Activated CD8-positive, alpha-beta T cell treated with anti-CD3 and anti-CD28 coated beads for 36 hours (primary cell): ENCODE results near the gene SMAD5. TPM values are rescaled to one million over a fixed set of nuclear protein-coding genes. Genes with fewer than 3 reads are reported as not detected.

Experiments used
- ATAC-seq: fragments of 200-7000 bp; cut with Tn5 transposase; one replicate; pipeline ENCODE4 v1.10.0; 2021; ENCODE audit warnings: mild to moderate bottlenecking, moderate library complexity
- CTCF ChIA-PET: fragments of 350-600 bp; sonication (Branson Sonifier 250); formaldehyde crosslinking; loops from one replicate; lab custom pipeline; 2021; ENCODE audit warnings: antibody characterized with exemption; lab: Charles Lee
- POLR2A ChIA-PET: fragments of 350-600 bp; sonication (Branson Sonifier 250); formaldehyde crosslinking; loops from one replicate; lab custom pipeline; 2021; ENCODE audit warnings: antibody characterized with exemption; lab: Charles Lee
- DNase-seq: peaks from one replicate; pipeline ENCODE4 v3.0.0-alpha.2; 2020
- H3K27ac Mint-ChIP-seq: one replicate; pipeline ENCODE4 v1.8.0; 2021; ENCODE audit warnings: mild to moderate bottlenecking, mixed read lengths
- H3K27me3 Mint-ChIP-seq: one replicate; pipeline ENCODE4 v1.8.0; 2021; ENCODE audit warnings: mixed read lengths
- H3K36me3 Mint-ChIP-seq: one replicate; pipeline ENCODE4 v1.8.0; 2021; ENCODE audit warnings: low read depth, mixed read lengths
- H3K4me1 Mint-ChIP-seq: one replicate; pipeline ENCODE4 v1.8.0; 2021; ENCODE audit warnings: low read depth, mixed read lengths
- H3K4me3 Mint-ChIP-seq: one replicate; pipeline ENCODE4 v1.8.0; 2021; ENCODE audit warnings: mild to moderate bottlenecking, moderate library complexity, mixed read lengths
- H3K9me3 Mint-ChIP-seq: one replicate; pipeline ENCODE4 v1.8.0; 2021; ENCODE audit warnings: mixed read lengths
- CTCF ChIP-seq: fragments of 200-600 bp; IDR thresholded peaks from one replicate; pipeline ENCODE4 v1.8.0; 2022; ENCODE audit warnings: antibody characterized with exemption, mild to moderate bottlenecking
- intact Hi-C: fragments of 100-400 bp; cut with micrococcal nuclease; formaldehyde crosslinking; loops from one replicate; pipeline ENCODE4 v1.10.0; 2022
- total RNA-seq, 2 experiments: library from RNA; stranded (reverse); gene quantifications; one replicate each; pipeline ENCODE4 v1.2.3, GENCODE V29; 2021

SMAD5 gene
- total RNA-seq, 2 experiments from 2014 or later = 12.4 to 12.5 TPM

DNA sequence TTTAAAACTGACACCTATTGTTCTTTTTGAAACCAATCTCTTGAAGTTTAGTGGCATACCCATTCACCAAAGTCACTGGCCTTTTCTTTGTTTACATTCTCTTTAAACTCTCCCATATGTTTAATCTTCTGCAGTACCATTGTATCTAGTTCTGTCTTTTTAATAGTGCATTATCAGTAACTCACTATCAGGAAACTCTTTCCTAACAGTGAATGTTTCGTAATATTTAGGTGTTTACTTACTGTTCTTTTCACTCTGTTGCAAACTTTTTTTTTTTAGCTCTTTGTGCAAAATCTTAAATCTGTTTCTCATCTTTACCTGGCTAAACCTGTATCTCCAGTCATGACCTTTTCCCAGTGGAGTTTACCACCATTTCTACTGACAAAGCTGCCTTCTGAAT, 17.2 kb downstream of the SMAD5 start:
- H3K4me1 Mint-ChIP-seq = peaks cover 9% of the 10 kb centered on the region
- H3K9me3 Mint-ChIP-seq = no peaks in the 10 kb centered on the region
- CTCF ChIA-PET = no interaction called here
- ATAC-seq (no peak), DNase-seq (no peak)
- H3K27me3 Mint-ChIP-seq = no peaks in the 10 kb centered on the region
- intact Hi-C loops = no loop called here
- no peak overlapping the region for H3K27ac Mint-ChIP-seq
- H3K36me3 Mint-ChIP-seq = peaks cover 19% of the 10 kb centered on the region
- POLR2A ChIA-PET = no interaction called here
- TF ChIP-seq CTCF = no peak
- no peak overlapping the region for H3K4me3 Mint-ChIP-seq

GRCh38 chr5:136153581-136154236, 21.1 kb downstream of the SMAD5 start:
- peaks cover 9% of the 10 kb centered on the region for H3K4me1 Mint-ChIP-seq
- CTCF ChIA-PET = interaction anchor here (0.9 kb wide), 1 partner anchor 588 kb away, joined by 3 read pairs; no protein-coding TSS in a partner anchor

DNA sequence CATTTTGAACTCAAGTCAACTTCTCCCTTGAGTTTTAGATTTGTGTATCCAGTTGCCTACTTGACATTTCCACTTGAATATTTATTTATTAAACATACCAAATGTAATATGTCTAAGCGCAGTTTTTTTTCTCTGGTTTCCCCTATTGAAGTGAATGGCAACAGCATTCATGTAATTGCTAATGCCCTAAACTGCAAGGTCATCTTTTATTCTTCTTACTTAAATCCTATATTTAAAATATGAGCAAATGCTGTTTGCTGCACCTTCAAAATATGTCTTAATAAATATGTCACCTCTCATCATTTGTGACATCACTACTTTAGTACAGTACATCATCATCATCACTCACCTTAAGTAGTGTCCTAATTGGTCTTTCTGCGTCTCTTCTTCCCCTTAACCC, 22.4 kb downstream of the SMAD5 start:
- ChIA-PET CTCF (no interaction called here), POLR2A (no interaction called here)
- no peak for TF ChIP-seq CTCF
- H3K27me3 Mint-ChIP-seq = no peaks in the 10 kb centered on the region
- H3K9me3 Mint-ChIP-seq = no peaks in the 10 kb centered on the region
- H3K27ac Mint-ChIP-seq = no peak overlapping the region
- peaks cover 29% of the 10 kb centered on the region for H3K36me3 Mint-ChIP-seq
- H3K4me1 Mint-ChIP-seq = peaks cover 13% of the 10 kb centered on the region
- no peak for DNase-seq
- no peak for ATAC-seq
- H3K4me3 Mint-ChIP-seq = no peak overlapping the region
- intact Hi-C loops = no loop called here

More at GRCh38 chr5:136153581-136154236, 21.1 kb downstream of the SMAD5 start:
- Mint-ChIP-seq H3K9me3 (no peaks in the 10 kb centered on the region), H3K27ac (no peak overlapping the region), H3K4me3 (no peak overlapping the region), H3K36me3 (peaks cover 29% of the 10 kb centered on the region), H3K27me3 (no peaks in the 10 kb centered on the region)
- no peak for DNase-seq
- no peak for ATAC-seq
- intact Hi-C loops = no loop called here
- TF ChIP-seq CTCF = no peak
- POLR2A ChIA-PET = no interaction called here

GRCh38 chr5:136155761-136156160, 23.1 kb downstream of the SMAD5 start:
- no peak for TF ChIP-seq CTCF
- no peak for DNase-seq
- ChIA-PET CTCF (interaction anchor here (1.2 kb wide), 1 partner anchor 17 kb away, joined by 4 read pairs; no protein-coding TSS in a partner anchor), POLR2A (interaction anchor here (1.0 kb wide), 1 partner anchor 12 kb away, joined by 3 read pairs; no protein-coding TSS in a partner anchor)
- H3K27me3 Mint-ChIP-seq = no peaks in the 10 kb centered on the region
- ATAC-seq = no peak
- H3K4me1 Mint-ChIP-seq = peaks cover 14% of the 10 kb centered on the region
- no peaks in the 10 kb centered on the region for H3K9me3 Mint-ChIP-seq
- H3K27ac Mint-ChIP-seq = no peak overlapping the region
- H3K36me3 Mint-ChIP-seq = peaks cover 31% of the 10 kb centered on the region
- no peak overlapping the region for H3K4me3 Mint-ChIP-seq
- intact Hi-C loops = no loop called here

DNA sequence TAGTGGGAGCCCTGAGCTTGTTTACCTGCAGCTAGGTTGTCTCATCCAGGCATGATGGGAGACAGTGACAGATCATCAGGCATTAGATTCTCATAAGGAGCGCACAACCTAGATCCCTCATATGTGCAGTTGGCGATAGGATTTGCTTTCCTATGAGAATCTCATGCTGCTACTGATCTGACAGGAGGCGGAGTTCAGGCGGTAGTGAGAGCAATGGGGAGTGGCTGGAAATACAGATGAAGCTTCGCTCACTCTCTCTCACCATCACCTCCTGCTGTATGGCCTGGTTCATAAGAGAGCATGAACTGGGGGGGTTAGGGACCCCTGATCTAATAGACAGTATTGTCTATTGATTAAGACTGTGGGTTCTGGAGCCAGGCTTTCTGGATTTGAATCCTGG, 24.9 kb downstream of the SMAD5 start:
- peaks cover 33% of the 10 kb centered on the region for H3K36me3 Mint-ChIP-seq
- ChIA-PET POLR2A (no interaction called here), CTCF (no interaction called here)
- no peak overlapping the region for H3K27ac Mint-ChIP-seq
- no peaks in the 10 kb centered on the region for H3K27me3 Mint-ChIP-seq
- no peaks in the 10 kb centered on the region for H3K9me3 Mint-ChIP-seq
- DNase-seq = no peak
- H3K4me1 Mint-ChIP-seq = peaks cover 16% of the 10 kb centered on the region
- no peak overlapping the region for H3K4me3 Mint-ChIP-seq
- intact Hi-C loops = no loop called here
- TF ChIP-seq CTCF = no peak
- no peak for ATAC-seq
